Suprapubic skin (tissue), 4 donors: ENCODE data around the gene TRAF3.

Source experiments
- CTCF ChIP-seq, 2 donors: fragments of 200-600 bp in 1 of 2; fragments of 450-650 bp in 1 of 2; sonication (generic) in 1 of 2; IDR thresholded peaks; one replicate each; pipeline ENCODE4 v1.5.1; 2016 to 2019; ENCODE audit warnings: antibody characterized with exemption in 2 of 2, mild to moderate bottlenecking in 1 of 2, moderate library complexity in 1 of 2
- EP300 ChIP-seq: sonication (generic); formaldehyde crosslinking; IDR thresholded peaks from one replicate; pipeline ENCODE4 v1.6.1; 2017; ENCODE audit warnings: antibody characterized with exemption
- POLR2A ChIP-seq, 2 donors: fragments of 450-650 bp; IDR thresholded peaks; one replicate each; pipeline ENCODE4 v1.6.1; 2017; ENCODE audit warnings: antibody characterized with exemption in 2 of 2, mild to moderate bottlenecking in 2 of 2, moderate library complexity in 2 of 2
- POLR2AphosphoS5 ChIP-seq, 3 donors: sonication (generic); formaldehyde crosslinking; IDR thresholded peaks; one replicate each; pipeline ENCODE4 v1.6.1; 2017; ENCODE audit warnings: antibody characterized with exemption in 3 of 3

- TF ChIP-seq POLR2A (IDR thresholded peaks at IDR 0.05): no peak
- no peak for TF ChIP-seq CTCF (IDR thresholded peaks at IDR 0.05)
- TF ChIP-seq POLR2AphosphoS5 (IDR thresholded peaks at IDR 0.05): no peak
- no peak for TF ChIP-seq EP300
These were observed 61.3 kb downstream of the TRAF3 start for GRCh38 chr14:102838501-102838900.
